GM23338 (cell line): ENCODE results near the gene PGC. TPM values are rescaled to one million over a fixed set of nuclear protein-coding genes. Genes with fewer than 3 reads are reported as not detected.
"Not testable (repeated sequence)": the region's sequence is repeated elsewhere in the genome, so short reads cannot be mapped to it uniquely, and the experiment has no call there.

ENCODE experiments used
- ATAC-seq: fragments of 200-7000 bp; cut with Tn5 transposase; 3 replicates; pipeline ENCODE4 v1.9.1; 2020
- DNase-seq: peaks from one replicate; pipeline ENCODE4 v3.0.0-alpha.2; 2015; ENCODE audit warnings: low spot score
- H2AFZ ChIP-seq: fragments of 200-600 bp; sonication (generic); 2 replicates; pipeline ENCODE4 v1.8.0; 2016; ENCODE audit warnings: antibody characterized with exemption, mild to moderate bottlenecking, moderate library complexity
- H3F3A ChIP-seq: fragments of 200-600 bp; sonication (generic); replicated peaks from 2 replicates; pipeline ENCODE4 v1.8.0; 2017; ENCODE audit warnings: antibody characterized with exemption, mixed run types, low read depth
- H3K27ac ChIP-seq: fragments of 200-600 bp; sonication (generic); 2 replicates; pipeline ENCODE4 v1.6.1; 2016; ENCODE audit warnings: low read depth
- H3K27me3 ChIP-seq: fragments of 200-600 bp; sonication (generic); 2 replicates; pipeline ENCODE4 v1.8.0; 2016; ENCODE audit warnings: mild to moderate bottlenecking, mixed run types, moderate library complexity; ENCODE audit not compliant: insufficient read depth
- H3K36me3 ChIP-seq: fragments of 200-600 bp; sonication (generic); 2 replicates; pipeline ENCODE4 v1.8.0; 2016; ENCODE audit warnings: mild to moderate bottlenecking; ENCODE audit not compliant: insufficient read depth
- H3K4me1 ChIP-seq: fragments of 200-600 bp; sonication (generic); 2 replicates; pipeline ENCODE4 v1.8.0; 2016; ENCODE audit warnings: mild to moderate bottlenecking, moderate library complexity; ENCODE audit not compliant: insufficient read depth
- H3K4me2 ChIP-seq: fragments of 200-600 bp; sonication (generic); 2 replicates; pipeline ENCODE4 v1.7.1; 2017; ENCODE audit warnings: mixed run types
- H3K4me3 ChIP-seq: fragments of 200-600 bp; sonication (generic); 2 replicates; pipeline ENCODE4 v1.6.1; 2016; ENCODE audit warnings: mixed run types
- H3K79me2 ChIP-seq: fragments of 200-600 bp; sonication (generic); replicated peaks from 2 replicates; pipeline ENCODE4 v1.8.0; 2017; ENCODE audit warnings: mild to moderate bottlenecking; ENCODE audit not compliant: insufficient read depth
- H3K9me2 ChIP-seq: fragments of 200-600 bp; sonication (generic); 2 replicates; pipeline ENCODE4 v1.8.0; 2017; ENCODE audit not compliant: insufficient read depth
- H4K20me1 ChIP-seq: fragments of 200-600 bp; sonication (generic); replicated peaks from 2 replicates; pipeline ENCODE4 v1.8.0; 2017; ENCODE audit warnings: mild to moderate bottlenecking; ENCODE audit not compliant: insufficient read depth
- H3K27ac Mint-ChIP-seq: 2 replicates; pipeline ENCODE4 v1.8.0; 2020; ENCODE audit warnings: inconsistent platforms, mild to moderate bottlenecking, moderate library complexity, mixed read lengths
- H3K27me3 Mint-ChIP-seq: 3 replicates; pipeline ENCODE4 v1.8.0; 2022; ENCODE audit warnings: low read depth, mild to moderate bottlenecking, moderate library complexity, mixed read lengths, inconsistent platforms; ENCODE audit not compliant: insufficient read depth, poor library complexity
- H3K36me3 Mint-ChIP-seq: 3 replicates; pipeline ENCODE4 v1.8.0; 2021; ENCODE audit warnings: low read depth, mild to moderate bottlenecking, inconsistent platforms, moderate library complexity, mixed read lengths
- H3K4me1 Mint-ChIP-seq: 3 replicates; pipeline ENCODE4 v1.8.0; 2020; ENCODE audit warnings: mild to moderate bottlenecking, inconsistent platforms, mixed read lengths
- H3K4me3 Mint-ChIP-seq: 3 replicates; pipeline ENCODE4 v1.8.0; 2021; ENCODE audit warnings: moderate library complexity, mild to moderate bottlenecking, inconsistent platforms, mixed read lengths
- H3K9me3 Mint-ChIP-seq: 3 replicates; pipeline ENCODE4 v1.8.0; 2020; ENCODE audit warnings: moderate library complexity, mild to moderate bottlenecking, inconsistent platforms, mixed read lengths
- CREB1 ChIP-seq: fragments of 250-450 bp; sonication (Bioruptor Pico); IDR thresholded peaks from 2 replicates; pipeline ENCODE4 v1.5.0; 2020; ENCODE audit warnings: low read depth, mild to moderate bottlenecking, moderate library complexity
- CTCF ChIP-seq, 2 experiments: fragments of 200-600 bp in 1 of 2; sonication (generic) in 1 of 2; conservative IDR thresholded peaks; 2 replicates each; pipeline versions ENCODE4 v1.5.1 to v1.6.1; 2016 to 2017; ENCODE audit warnings: antibody characterized with exemption in 2 of 2, low read depth in 2 of 2, mild to moderate bottlenecking in 2 of 2, moderate library complexity in 1 of 2
- JUNB ChIP-seq: IDR thresholded peaks from one replicate; pipeline ENCODE4 v1.6.1; 2016; ENCODE audit warnings: antibody characterized with exemption; ENCODE audit not compliant: unreplicated experiment
- NANOG ChIP-seq: IDR thresholded peaks from 2 replicates; pipeline ENCODE4 v1.6.1; 2016; ENCODE audit warnings: antibody characterized with exemption, borderline replicate concordance
- POLR2AphosphoS5 ChIP-seq: IDR thresholded peaks from 2 replicates; pipeline ENCODE4 v1.6.1; 2016; ENCODE audit warnings: antibody characterized with exemption, low read depth
- STAT1 ChIP-seq: IDR thresholded peaks from one replicate; pipeline ENCODE4 v1.6.1; 2016; ENCODE audit warnings: antibody characterized with exemption; ENCODE audit not compliant: unreplicated experiment
- ZNF331 ChIP-seq: fragments of 250-450 bp; sonication (Bioruptor Pico); IDR thresholded peaks from 2 replicates; pipeline ENCODE4 v1.5.0; 2020; ENCODE audit warnings: low read depth, mild to moderate bottlenecking, moderate library complexity
- ZNF462 ChIP-seq: fragments of 250-450 bp; sonication (Bioruptor Pico); IDR thresholded peaks from 2 replicates; pipeline ENCODE4 v1.5.0; 2020; ENCODE audit warnings: mild to moderate bottlenecking, moderate library complexity
- polyA plus RNA-seq: library from polyadenylated mRNA; unstranded; fragments of >200 nt; fragmentation: Nextera tagmentation; extraction: Ambion mirVana; gene quantifications from 2 replicates; pipeline ENCODE4 v1.2.1, GENCODE V29; 2016
- total RNA-seq: library from RNA; depleted of rRNA; stranded (reverse); fragments of >200 nt; shearing (Covaris generic); gene quantifications from 2 replicates; pipeline ENCODE4 v1.2.3, GENCODE V29; 2014
- TF ChIP-seq, protein P1 (sequence below): IDR thresholded peaks from one replicate; pipeline ENCODE4 v1.6.1; 2018; ENCODE audit warnings: antibody characterized with exemption; ENCODE audit not compliant: unreplicated experiment
- TF ChIP-seq, protein P2 (sequence below): IDR thresholded peaks from 2 replicates; pipeline ENCODE4 v1.6.1; 2016; ENCODE audit warnings: antibody characterized with exemption

PGC gene
- total and polyA plus RNA-seq, 2 experiments from 2014 or later, result not detected

GRCh38 chr6:41766043-41766664 lies 19.0 kb upstream of the PGC start:
- H3K36me3 Mint-ChIP-seq, H3K27me3 Mint-ChIP-seq, H3K9me2 ChIP-seq, H3K27me3 ChIP-seq, H3K9me3 Mint-ChIP-seq, H3K27ac ChIP-seq, H3K79me2 ChIP-seq, DNase-seq, H2AFZ ChIP-seq, H3F3A ChIP-seq, H3K27ac Mint-ChIP-seq, H3K4me2 ChIP-seq, H3K4me1 Mint-ChIP-seq, H3K36me3 ChIP-seq, H3K4me3 Mint-ChIP-seq, H3K4me3 ChIP-seq, ATAC-seq, H3K4me1 ChIP-seq, H4K20me1 ChIP-seq: not testable (repeated sequence)

- Histone ChIP-seq H3K4me3 (no peak overlapping the region), H3F3A (no peaks in the 10 kb centered on the region), H3K27ac (no peak overlapping the region), H3K36me3 (no peaks in the 10 kb centered on the region), H2AFZ (no peak overlapping the region), H4K20me1 (no peaks in the 10 kb centered on the region), H3K4me2 (no peak overlapping the region), H3K27me3 (no peaks in the 10 kb centered on the region), H3K9me2 (no peaks in the 10 kb centered on the region), H3K79me2 (no peaks in the 10 kb centered on the region), H3K4me1 (no peaks in the 10 kb centered on the region)
- no peaks in the 10 kb centered on the region for H3K9me3 Mint-ChIP-seq
- no peaks in the 10 kb centered on the region for H3K36me3 Mint-ChIP-seq
- peaks cover 15% of the 10 kb centered on the region for H3K27me3 Mint-ChIP-seq
- no peak overlapping the region for H3K27ac Mint-ChIP-seq
- ATAC-seq, result no peak
- no peak overlapping the region for H3K4me3 Mint-ChIP-seq
- DNase-seq, result no peak
- H3K4me1 Mint-ChIP-seq, result peaks cover 11% of the 10 kb centered on the region
- no peak for TF ChIP-seq JUNB
- TF ChIP-seq, protein P1, sequence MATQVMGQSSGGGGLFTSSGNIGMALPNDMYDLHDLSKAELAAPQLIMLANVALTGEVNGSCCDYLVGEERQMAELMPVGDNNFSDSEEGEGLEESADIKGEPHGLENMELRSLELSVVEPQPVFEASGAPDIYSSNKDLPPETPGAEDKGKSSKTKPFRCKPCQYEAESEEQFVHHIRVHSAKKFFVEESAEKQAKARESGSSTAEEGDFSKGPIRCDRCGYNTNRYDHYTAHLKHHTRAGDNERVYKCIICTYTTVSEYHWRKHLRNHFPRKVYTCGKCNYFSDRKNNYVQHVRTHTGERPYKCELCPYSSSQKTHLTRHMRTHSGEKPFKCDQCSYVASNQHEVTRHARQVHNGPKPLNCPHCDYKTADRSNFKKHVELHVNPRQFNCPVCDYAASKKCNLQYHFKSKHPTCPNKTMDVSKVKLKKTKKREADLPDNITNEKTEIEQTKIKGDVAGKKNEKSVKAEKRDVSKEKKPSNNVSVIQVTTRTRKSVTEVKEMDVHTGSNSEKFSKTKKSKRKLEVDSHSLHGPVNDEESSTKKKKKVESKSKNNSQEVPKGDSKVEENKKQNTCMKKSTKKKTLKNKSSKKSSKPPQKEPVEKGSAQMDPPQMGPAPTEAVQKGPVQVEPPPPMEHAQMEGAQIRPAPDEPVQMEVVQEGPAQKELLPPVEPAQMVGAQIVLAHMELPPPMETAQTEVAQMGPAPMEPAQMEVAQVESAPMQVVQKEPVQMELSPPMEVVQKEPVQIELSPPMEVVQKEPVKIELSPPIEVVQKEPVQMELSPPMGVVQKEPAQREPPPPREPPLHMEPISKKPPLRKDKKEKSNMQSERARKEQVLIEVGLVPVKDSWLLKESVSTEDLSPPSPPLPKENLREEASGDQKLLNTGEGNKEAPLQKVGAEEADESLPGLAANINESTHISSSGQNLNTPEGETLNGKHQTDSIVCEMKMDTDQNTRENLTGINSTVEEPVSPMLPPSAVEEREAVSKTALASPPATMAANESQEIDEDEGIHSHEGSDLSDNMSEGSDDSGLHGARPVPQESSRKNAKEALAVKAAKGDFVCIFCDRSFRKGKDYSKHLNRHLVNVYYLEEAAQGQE, result no peak
- no peak for TF ChIP-seq POLR2AphosphoS5
- no peak for TF ChIP-seq ZNF331 (CRISPR knock-in tag)
- TF ChIP-seq ZNF462, result no peak
- TF ChIP-seq, protein P2, sequence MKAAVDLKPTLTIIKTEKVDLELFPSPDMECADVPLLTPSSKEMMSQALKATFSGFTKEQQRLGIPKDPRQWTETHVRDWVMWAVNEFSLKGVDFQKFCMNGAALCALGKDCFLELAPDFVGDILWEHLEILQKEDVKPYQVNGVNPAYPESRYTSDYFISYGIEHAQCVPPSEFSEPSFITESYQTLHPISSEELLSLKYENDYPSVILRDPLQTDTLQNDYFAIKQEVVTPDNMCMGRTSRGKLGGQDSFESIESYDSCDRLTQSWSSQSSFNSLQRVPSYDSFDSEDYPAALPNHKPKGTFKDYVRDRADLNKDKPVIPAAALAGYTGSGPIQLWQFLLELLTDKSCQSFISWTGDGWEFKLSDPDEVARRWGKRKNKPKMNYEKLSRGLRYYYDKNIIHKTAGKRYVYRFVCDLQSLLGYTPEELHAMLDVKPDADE, result no peak
- TF ChIP-seq CTCF (conservative IDR thresholded peaks at IDR 0.05; ENCODE audit: low read depth in 2 of 2), result no peak
- no peak for TF ChIP-seq NANOG
- TF ChIP-seq CREB1 (CRISPR knock-in tag), result no peak
- no peak for TF ChIP-seq STAT1
Observed at GRCh38 chr6:41763470-41763869, 16.3 kb upstream of the PGC start.
